NCI-H128 (cell line): ENCODE results near the gene MIP.
A peak's percentile ranks its signal among the peaks of the same experiment; 100 is the strongest.
"Not testable (repeated sequence)": the region's sequence is repeated elsewhere in the genome, so short reads cannot be mapped to it uniquely, and the experiment has no call there.

Experiments
- DNase-seq: peaks from one replicate; lab custom pipeline; 2025; ENCODE audit not compliant: unreplicated experiment; lab: John Stamatoyannopoulos, UW

The MIP gene

DNA sequence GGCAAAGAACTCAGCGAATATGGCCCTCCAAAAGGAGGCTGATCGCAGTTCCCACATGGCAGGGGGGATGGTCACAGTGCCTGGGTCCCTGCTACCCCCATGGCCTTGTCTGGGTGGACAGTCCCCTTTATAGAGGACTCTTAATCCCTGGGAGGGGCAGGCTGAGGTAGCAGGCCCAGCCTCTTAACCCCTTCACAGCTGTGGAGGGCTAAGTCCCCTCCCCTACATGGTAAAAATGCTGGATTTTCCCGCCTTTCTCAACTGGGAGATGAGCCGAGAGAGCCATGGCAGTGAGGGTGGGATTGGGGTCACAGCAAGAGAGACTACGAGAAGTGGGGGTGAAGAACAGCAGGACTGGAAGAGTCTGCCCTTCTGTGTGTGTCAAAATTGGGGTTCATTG lies at the start of gene MIP:
TSS of gene MIP (minus strand) at position 101 of the 400 bp plus-strand sequence. CDS start at position 57, 44 bp downstream.
- no peak for DNase-seq

DNA sequence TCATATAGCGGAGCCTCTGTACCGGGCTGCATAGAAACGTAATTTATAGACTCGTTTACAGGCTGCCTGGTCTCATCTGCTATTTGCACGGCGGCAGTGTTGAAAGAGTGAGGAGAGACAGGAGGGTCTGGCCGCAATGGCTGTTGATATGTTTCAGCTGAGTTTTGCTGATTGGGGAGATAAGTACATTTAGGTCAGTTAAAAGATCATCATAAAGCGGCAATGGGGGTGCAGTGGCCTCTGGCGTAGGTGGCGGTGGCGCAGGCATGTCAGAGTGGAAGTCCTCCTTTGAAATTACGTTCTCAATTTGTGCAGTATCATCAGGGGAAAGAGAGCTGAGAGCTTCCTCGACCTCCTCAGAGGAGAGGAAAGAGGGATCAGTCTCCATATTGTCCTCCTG lies 45.4 kb upstream of the MIP start:
- DNase-seq, result not testable (repeated sequence)

DNA sequence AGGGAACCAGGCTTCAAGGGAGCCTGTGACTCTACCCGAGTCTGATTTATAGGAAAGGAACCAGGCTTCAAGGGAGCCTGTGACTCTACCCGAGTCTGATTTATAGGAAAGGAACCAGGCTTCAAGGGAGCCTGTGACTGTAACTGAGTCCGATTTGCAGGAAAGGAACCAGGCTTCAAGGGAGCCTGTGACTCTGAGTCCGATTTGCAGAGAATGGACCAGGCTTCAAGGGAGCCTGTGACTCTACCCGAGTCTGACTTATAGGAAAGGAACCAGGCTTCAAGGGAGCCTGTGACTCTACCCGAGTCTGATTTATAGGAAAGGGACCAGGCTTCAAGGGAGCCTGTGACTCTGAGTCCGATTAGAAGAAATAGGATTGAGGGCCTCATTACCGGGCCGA lies 45.0 kb upstream of the MIP start:
- DNase-seq, result not testable (repeated sequence)

DNA sequence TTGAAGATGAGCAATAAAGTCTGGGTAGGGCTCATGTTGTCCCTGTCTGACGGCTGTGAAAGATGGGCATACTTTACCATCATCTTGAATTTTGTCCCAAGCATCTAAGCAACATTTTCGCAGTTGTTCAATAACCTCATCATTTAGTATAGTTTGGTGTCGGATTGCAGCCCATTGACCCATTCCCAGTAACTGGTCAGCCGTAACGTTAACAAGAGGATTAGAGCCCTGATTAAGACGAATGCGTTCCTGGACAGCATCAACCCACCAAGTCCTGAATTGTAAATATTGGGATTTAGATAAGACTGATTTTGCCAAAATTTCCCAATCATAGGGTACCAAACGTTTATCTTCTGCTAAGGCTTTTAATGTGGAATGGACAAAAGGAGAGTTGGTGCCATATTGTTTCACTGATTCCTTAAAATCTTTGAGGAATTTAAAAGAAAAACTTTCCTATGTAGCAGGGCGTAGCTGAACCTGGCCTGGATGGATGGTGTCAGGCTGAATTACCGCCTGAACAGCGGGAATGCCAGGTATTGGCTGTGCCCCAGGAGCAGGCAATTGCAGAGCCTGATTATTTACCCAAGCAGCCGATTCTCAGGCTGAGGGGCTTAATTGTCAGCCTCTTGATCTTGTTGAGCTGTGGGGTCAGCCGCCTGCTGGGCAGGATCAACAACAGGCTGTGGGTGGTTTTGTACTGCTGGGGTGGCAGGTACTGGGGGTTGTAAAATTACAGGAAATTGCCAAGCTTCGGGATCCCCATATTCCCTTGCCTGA lies 43.9 kb upstream of the MIP start:
- not testable (repeated sequence) for DNase-seq

DNA sequence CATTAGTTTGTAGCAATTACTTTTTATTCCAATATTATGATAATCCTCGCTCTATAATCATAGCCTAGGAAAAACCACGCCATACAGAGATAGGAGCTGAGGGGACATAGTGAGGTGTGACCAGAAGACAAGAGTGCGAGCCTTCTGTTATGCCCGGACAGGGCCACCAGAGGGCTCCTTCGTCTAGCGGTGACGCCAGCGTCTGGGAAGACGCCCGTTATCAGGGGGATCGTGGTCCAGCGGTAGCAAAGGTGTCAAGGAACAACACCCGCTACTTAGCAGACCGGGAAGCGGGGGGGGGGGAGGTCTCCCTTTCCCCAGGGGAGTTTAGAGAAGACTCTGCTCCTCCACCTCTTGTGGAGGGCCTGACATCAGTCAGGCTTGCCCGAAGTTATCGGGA lies 42.2 kb upstream of the MIP start:
- not testable (repeated sequence) for DNase-seq

- not testable (repeated sequence) for DNase-seq
Observed at GRCh38 chr12:56494481-56494880, 40.0 kb upstream of the MIP start.

DNA sequence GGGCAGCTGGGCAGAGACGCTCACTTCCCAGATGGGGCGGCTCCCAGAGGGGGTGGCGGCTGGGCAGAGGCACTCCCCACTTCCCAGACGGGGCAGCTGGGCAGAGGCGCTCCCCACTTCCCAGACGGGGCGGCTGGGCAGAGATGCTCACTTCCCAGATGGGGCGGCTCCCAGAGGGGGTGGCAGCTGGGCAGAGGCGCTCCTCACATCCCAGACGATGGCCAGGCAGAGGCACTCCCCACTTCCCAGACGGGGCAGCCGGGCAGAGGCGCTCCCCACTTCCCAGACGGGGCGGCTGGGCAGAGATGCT lies 39.6 kb upstream of the MIP start:
- not testable (repeated sequence) for DNase-seq

DNA sequence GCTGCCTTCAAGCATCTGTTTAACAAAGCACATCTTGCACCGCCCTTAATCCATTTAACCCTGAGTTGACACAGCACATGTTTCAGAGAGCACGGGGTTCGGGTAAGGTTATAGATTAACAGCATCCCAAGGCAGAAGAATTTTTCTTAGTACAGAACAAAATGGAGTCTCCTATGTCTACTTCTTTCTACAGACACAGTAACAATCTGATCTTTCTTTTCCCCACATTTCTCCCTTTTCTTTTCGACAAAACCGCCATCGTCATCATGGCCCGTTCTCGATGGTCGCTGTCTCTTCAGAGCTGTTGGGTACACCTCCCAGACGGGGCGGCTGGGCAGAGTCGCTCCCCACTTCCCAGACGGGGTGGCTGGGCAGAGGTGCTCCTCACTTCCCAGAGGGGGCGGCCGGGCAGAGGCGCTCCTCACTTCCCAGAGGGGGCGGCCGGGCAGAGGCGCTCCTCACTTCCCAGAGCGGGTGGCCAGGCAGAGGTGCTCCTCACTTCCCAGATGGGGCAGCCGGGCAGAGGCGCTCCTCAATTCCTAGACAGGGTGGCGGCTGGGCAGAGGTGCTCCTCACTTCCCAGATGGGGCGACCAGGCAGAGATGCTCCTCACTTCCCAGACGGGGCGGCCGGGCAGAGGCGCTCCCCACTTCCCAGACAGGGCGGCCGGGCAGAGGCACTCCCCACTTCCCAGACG lies 39.1 kb upstream of the MIP start:
- DNase-seq, result not testable (repeated sequence)

- DNase-seq, result no peak
Observed at GRCh38 chr12:56490360-56490759, 35.9 kb upstream of the MIP start.

GRCh38 chr12:56488041-56488955 lies 33.8 kb upstream of the MIP start, which contains the start of gene GLS2:
TSS of gene GLS2 (minus strand) at chr12:56488161. CDS start at chr12:56488118, 43 bp downstream.
- peak; percentile 73 for DNase-seq

DNA sequence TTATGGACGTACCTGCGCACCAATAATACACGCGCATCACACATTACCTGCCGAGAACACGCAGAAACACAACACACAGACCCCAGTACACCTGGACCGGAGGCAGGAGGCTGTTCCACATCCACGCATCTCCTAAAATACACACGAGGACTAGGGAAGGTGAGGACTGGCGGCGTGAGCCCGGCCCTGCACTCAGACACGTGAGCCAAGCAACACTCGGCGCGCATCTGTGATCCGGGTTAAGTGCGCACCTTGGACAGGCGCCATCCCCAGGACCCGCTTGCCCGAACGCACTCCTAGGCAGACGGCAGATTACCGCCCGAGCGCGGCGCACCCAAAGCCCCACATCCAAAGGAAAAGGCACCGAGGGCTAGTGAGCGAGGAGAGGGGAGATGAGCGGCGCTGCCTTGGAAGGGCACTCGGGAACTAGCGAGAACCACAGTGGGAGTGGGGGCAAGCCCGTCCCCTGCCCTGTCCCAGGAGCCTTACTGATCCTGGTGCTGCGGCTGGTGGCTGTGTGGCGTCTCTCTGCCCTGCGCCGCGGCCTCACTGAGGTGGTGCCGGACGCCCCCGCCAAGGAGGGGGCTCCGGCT lies 33.1 kb upstream of the MIP start:
- no peak for DNase-seq

DNA sequence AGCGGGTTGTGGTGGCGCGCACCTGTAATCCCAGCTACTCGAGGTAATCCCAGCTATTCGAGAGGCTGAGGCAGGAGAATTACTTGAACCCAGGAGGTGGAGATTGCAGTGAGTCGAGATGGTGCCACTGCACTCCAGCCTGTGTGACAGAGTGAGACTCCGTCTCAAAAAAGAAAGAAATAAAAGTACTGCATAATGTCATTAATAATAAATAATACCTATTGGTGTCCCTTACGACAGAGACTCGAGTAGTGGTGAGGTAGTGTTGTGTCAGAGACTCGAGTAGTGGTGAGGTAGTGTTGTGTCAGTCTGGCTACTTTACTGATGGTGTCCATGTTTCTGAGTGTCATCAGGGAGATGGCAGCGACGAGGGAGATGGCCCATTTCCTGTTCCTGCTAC lies 32.2 kb upstream of the MIP start:
- DNase-seq, result no peak

GRCh38 chr12:56484566-56484965 lies 30.1 kb upstream of the MIP start:
- no peak for DNase-seq

- no peak for DNase-seq
Observed at GRCh38 chr12:56479625-56480024, 25.2 kb upstream of the MIP start.

DNA sequence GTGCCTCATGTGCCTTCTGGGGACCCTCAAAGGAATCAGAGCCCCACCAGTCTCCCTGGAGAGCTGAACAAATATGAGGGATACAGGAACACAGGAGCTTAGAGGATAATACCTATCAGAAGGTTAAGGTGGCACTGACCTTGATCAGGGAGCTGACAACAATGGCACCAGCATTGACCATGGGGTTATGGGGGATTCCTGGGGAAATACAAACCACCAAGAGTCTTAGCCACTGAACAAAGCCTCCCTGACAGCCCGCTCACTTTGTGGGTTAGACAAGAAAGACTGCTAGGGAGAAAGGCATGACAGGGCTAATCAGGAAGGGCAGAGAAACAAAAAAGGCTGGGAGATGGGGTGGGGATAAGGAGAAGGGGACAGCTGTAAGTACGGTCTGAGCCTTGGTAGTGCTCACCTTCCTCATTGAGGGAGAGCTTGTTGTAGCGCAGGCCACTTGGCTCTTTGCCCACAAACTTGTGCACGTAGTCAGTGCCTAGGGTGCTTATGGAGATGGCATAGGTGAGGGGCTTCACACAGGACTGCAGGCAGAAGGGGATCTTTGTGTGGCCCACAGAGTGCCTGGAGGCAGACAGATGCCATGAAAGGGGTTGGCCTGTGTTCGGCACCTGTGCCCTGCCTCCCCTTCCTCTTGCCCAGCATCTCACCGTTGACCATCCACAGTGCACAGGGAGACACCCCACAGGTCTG lies 23.2 kb upstream of the MIP start:
- DNase-seq, result no peak

GRCh38 chr12:56476972-56477432 lies 22.5 kb upstream of the MIP start:
- DNase-seq, result no peak

DNA sequence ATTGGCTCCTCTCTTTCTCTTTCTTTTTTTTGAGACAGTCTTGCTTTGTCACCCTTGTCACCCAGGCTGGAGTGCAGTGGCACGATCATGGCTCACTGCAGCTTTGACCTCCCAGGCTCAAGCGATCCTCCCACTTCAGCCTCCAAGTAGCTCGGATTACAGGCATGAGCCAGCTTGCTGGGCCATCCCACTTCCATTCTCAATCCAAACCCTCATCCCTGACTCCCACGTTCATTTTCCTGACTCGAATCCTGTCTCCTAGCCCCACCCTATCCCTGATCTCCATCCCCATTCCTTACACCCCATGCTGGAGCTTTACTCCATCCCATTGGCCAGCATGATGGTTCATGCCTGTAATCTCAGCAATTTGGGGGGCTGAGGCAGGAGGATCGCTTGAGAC lies 21.7 kb upstream of the MIP start:
- DNase-seq, result no peak

DNA sequence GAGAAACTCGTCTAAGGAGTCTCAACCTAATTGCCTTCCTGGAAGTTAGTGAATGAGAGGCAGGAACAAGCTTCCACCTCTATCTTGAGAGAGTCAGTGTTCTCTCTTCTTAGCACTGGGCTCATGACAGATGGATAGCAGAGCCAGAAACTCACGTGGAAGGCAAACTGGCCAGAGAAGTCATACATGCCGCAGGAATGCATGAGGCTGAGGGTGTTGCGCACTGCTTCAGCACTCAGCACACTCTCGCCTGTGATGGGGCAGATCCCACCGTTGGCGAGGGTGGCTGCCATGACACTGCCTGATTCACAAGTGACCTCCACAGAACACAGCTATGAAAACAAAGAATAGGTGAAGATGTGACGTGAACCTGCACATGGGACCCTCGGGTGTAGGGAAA lies 19.9 kb upstream of the MIP start:
- DNase-seq, result no peak

GRCh38 chr12:56469007-56469930 lies 14.8 kb upstream of the MIP start:
- DNase-seq, result no peak
